ENCODE data around the gene SPAG17. TPM values are rescaled to one million over a fixed set of nuclear protein-coding genes. Genes with fewer than 3 reads are reported as not detected.

Gene SPAG17
- total and polyA plus RNA-seq, 9 donors, result 0.08 to 39.5 (median 0.67) TPM

DNA sequence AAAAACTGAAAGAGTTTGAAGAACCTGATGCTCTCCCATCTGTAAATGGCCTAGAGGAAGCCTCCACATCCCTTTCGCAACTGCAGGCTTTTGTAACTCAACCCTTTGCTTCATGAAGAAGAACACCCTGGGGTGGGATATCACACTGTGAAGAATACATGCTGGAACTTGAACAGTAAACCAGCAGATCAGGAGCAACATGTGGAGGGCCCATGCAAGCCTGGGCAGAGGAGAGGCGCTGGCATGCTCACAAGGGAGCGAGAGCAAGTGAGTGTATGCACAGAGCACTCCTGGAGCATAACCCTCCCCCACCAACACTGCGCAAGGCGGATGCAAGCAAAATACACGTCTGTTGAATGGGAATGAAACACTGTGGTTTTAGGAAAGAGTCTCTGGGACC, 24.6 kb upstream of the SPAG17 start:
- Histone ChIP-seq H3K27me3 (no peaks in the 10 kb centered on the region), H3K4me3 (no peak overlapping the region), H3K27ac (no peak overlapping the region), H3K36me3 (no peaks in the 10 kb centered on the region), H3K4me1 (ENCODE audit: insufficient read depth) (no peaks in the 10 kb centered on the region), H3K9me3 (no peaks in the 10 kb centered on the region)
- WGBS, 3 donors, result 81 to 87% (median 82%) methylated on average over 6 of the region's 6 CpGs
- TF ChIP-seq EP300 (IDR thresholded peaks at IDR 0.05), result no peak
- no peak for TF ChIP-seq POLR2A (IDR thresholded peaks at IDR 0.05)
- no peak for TF ChIP-seq CTCF (IDR thresholded peaks at IDR 0.05)
- intact Hi-C loops (cut with DNase I), result no loop called here
- no peak for DNase-seq

- Histone ChIP-seq H3K27ac (no peak overlapping the region), H3K4me1 (ENCODE audit: insufficient read depth) (no peaks in the 10 kb centered on the region), H3K4me3 (no peak overlapping the region), H3K9me3 (no peaks in the 10 kb centered on the region), H3K27me3 (no peaks in the 10 kb centered on the region), H3K36me3 (no peaks in the 10 kb centered on the region)
- intact Hi-C loops (cut with DNase I), result no loop called here
- DNase-seq, result no peak
- TF ChIP-seq EP300 (IDR thresholded peaks at IDR 0.05) (no peak), POLR2A (IDR thresholded peaks at IDR 0.05) (no peak), CTCF (IDR thresholded peaks at IDR 0.05) (no peak)
Observed at GRCh38 chr1:118206966-118207365, 21.9 kb upstream of the SPAG17 start.

- DNase-seq, result no peak
- no peaks in the 10 kb centered on the region for H3K9me3 ChIP-seq
- no peaks in the 10 kb centered on the region for H3K36me3 ChIP-seq
- intact Hi-C loops (cut with DNase I), result no loop called here
- no peaks in the 10 kb centered on the region for H3K27me3 ChIP-seq
- no peak overlapping the region for H3K4me3 ChIP-seq
- no peaks in the 10 kb centered on the region for H3K4me1 ChIP-seq (ENCODE audit: insufficient read depth)
- H3K27ac ChIP-seq, result no peak overlapping the region
- TF ChIP-seq EP300 (IDR thresholded peaks at IDR 0.05) (no peak), CTCF (IDR thresholded peaks at IDR 0.05) (no peak), POLR2A (IDR thresholded peaks at IDR 0.05) (no peak)
Observed at GRCh38 chr1:118204648-118205047, 19.6 kb upstream of the SPAG17 start.

- Histone ChIP-seq H3K27me3 (no peaks in the 10 kb centered on the region), H3K36me3 (no peaks in the 10 kb centered on the region), H3K27ac (no peak overlapping the region), H3K9me3 (no peaks in the 10 kb centered on the region), H3K4me1 (ENCODE audit: insufficient read depth) (no peaks in the 10 kb centered on the region), H3K4me3 (no peak overlapping the region)
- TF ChIP-seq EP300 (IDR thresholded peaks at IDR 0.05) (no peak), CTCF (IDR thresholded peaks at IDR 0.05) (no peak), POLR2A (IDR thresholded peaks at IDR 0.05) (no peak)
- intact Hi-C loops (cut with DNase I), result no loop called here
- no peak for DNase-seq
- WGBS, 3 donors, result 65 to 70% (median 68%) methylated on average over 3 of the region's 3 CpGs
Observed at GRCh38 chr1:118204105-118204504, 19.1 kb upstream of the SPAG17 start.

Measured in ovary (tissue), 9 donors.